Naive B cell (primary cell): ENCODE results near the gene NUP153. TPM values are rescaled to one million over a fixed set of nuclear protein-coding genes. Genes with fewer than 3 reads are reported as not detected.

ENCODE experiments used
- ATAC-seq, 2 donors: fragments of 150-1000 bp; cut with Tn5 transposase; 2 replicates each; pipeline ENCODE4 v1.10.0; 2021; ENCODE audit warnings: low read depth in 2 of 2, mild to moderate bottlenecking in 2 of 2, moderate library complexity in 2 of 2
- DNase-seq: peaks from one replicate; pipeline ENCODE4 v3.0.0; 2022
- H3K27ac Mint-ChIP-seq, 6 donors: one replicate each; pipeline ENCODE4 v1.8.0; 2020 to 2022; ENCODE audit warnings: mild to moderate bottlenecking in 6 of 6, mixed read lengths in 6 of 6, moderate library complexity in 5 of 6, inconsistent platforms in 2 of 6
- H3K27me3 Mint-ChIP-seq, 3 donors: one replicate each; pipeline ENCODE4 v1.8.0; 2021 to 2022; ENCODE audit warnings: mixed read lengths in 3 of 3, mild to moderate bottlenecking in 1 of 3
- H3K36me3 Mint-ChIP-seq, 2 donors: one replicate each; pipeline ENCODE4 v1.8.0; 2020 to 2022; ENCODE audit warnings: mixed read lengths in 2 of 2, inconsistent platforms in 1 of 2, mild to moderate bottlenecking in 1 of 2
- H3K4me1 Mint-ChIP-seq, 3 donors: one replicate each; pipeline ENCODE4 v1.8.0; 2020 to 2022; ENCODE audit warnings: mixed read lengths in 3 of 3, inconsistent platforms in 1 of 3, mild to moderate bottlenecking in 1 of 3, moderate library complexity in 1 of 3
- H3K4me3 Mint-ChIP-seq, 8 donors: one replicate each; pipeline ENCODE4 v1.8.0; 2020 to 2022; ENCODE audit warnings: mild to moderate bottlenecking in 8 of 8, mixed read lengths in 8 of 8, moderate library complexity in 8 of 8, inconsistent platforms in 2 of 8
- H3K9me3 Mint-ChIP-seq, 7 donors: one replicate each; pipeline ENCODE4 v1.8.0; 2020 to 2022; ENCODE audit warnings: mixed read lengths in 7 of 7, mild to moderate bottlenecking in 5 of 7, inconsistent platforms in 2 of 7, moderate library complexity in 1 of 7
- polyA plus RNA-seq, 6 donors: library from polyadenylated mRNA; unstranded; fragments of 300-500 nt; fragmentation: Illumina TruSeq; gene quantifications; one replicate each; pipeline ENCODE4 v1.2.3, GENCODE V29; 2021; ENCODE audit warnings: low read depth in 6 of 6

Gene NUP153
- polyA plus RNA-seq, 6 donors from 2014 or later, result 2.9 to 7.6 (median 5.4) TPM

DNA sequence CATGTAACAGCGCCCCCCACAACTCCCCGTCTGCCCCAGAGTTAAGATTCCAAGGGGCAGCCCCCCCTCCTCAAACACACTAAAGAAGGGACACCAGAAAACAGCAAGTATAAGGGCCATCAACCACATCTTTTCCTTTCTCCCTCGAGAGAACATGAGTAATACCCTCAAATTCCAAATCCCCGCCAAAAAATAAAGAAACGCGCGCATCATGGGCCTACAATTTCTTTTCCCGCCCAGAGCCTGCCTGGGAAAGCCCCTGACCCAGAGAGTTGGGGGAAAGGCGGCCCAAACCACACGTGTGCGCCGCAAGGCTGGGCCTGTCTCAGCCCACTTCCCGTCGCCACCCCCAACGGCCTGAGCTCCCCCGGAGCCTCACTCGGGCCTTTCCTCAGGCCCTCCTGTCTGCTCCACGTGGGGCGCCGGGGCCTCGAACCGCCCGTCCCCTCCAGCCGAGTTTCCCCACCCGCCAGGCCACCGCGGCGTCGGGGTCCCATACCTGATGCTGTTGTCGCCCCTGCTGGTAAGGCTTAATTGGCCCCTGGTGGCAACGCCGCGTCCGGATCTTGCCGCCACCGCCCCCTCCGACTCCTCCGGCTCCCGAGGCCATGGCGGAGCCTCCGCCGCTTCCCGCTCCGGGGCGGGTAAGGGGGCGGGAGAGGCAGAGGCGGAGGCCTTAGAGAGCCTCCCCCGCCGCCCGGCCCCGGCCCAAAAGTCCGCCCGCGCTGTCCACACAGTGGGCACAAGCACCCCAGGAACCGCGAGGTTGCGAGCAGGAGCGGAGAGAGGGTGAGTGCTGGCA is 746 bp downstream of the NUP153 start:
- Mint-ChIP-seq H3K36me3 (peaks cover 0 to 6% of the 10 kb centered on the region in 2 donors), H3K4me3 (peak overlapping the region; percentile 87 to 99 (median 95)), H3K4me1 (peaks cover 24 to 48% (median 31%) of the 10 kb centered on the region in 3 donors), H3K27me3 (no peaks in the 10 kb centered on the region), H3K27ac (peak overlapping the region; percentile 97 to 100 (median 98)), H3K9me3 (no peaks in the 10 kb centered on the region)
- DNase-seq, result peak; percentile 89
- peak; percentile 77 to 79 for ATAC-seq

DNA sequence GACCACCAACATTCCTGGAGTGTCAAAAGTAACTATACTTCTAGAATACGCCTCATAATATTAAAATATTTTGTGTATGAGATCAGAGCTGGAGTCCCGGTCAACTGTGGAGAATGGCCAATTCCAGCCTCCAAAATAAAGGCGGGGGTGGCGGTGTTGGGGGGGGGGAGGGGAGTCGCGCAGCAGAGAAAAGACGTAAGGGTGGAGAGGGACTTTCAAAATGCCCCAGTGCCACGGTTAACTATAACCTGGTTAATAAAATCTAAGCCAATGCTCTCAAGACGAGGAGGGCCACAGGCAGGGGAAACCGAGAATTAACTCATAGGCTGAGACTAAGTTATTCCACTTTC is 1.3 kb downstream of the NUP153 start:
- Mint-ChIP-seq H3K4me1 (peaks cover 25 to 54% (median 37%) of the 10 kb centered on the region in 3 donors), H3K27ac (peak overlapping the region; percentile 97 to 100 (median 98)), H3K36me3 (peaks cover 0 to 6% of the 10 kb centered on the region in 2 donors), H3K4me3 (peak overlapping the region; percentile 87 to 99 (median 95)), H3K27me3 (no peaks in the 10 kb centered on the region), H3K9me3 (no peaks in the 10 kb centered on the region)
- DNase-seq (no peak), ATAC-seq (peak in 1 of 2 donors; percentile 0)

DNA sequence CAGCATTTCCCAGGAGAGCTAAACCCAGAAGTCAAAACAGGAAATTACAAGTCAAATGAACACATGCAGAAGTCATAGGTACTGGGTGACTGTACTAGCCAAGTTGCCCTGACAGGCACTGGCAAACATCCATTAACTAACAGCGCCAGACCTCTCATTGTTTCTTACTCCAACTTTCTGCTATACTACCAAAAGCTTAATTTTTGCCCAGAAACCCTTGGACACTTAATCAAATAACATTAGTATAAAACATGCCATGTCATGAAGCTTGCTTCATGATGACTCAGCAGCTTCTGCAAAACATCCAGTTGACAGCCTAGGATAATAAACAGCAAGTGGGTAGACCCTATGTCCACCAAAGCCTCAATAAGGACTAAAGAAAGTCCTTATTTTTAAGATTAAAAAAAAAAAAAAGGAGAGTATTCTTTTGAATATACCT is 3.5 kb downstream of the NUP153 start:
- Mint-ChIP-seq H3K27me3 (no peaks in the 10 kb centered on the region), H3K36me3 (no peaks in the 10 kb centered on the region), H3K27ac (peak overlapping the region; percentile 56 to 97 (median 87)), H3K9me3 (no peaks in the 10 kb centered on the region), H3K4me1 (peaks cover 30 to 72% (median 42%) of the 10 kb centered on the region in 3 donors), H3K4me3 (peak overlapping the region; percentile 35 to 91 (median 78))
- DNase-seq (peak; percentile 48), ATAC-seq (no peak)

DNA sequence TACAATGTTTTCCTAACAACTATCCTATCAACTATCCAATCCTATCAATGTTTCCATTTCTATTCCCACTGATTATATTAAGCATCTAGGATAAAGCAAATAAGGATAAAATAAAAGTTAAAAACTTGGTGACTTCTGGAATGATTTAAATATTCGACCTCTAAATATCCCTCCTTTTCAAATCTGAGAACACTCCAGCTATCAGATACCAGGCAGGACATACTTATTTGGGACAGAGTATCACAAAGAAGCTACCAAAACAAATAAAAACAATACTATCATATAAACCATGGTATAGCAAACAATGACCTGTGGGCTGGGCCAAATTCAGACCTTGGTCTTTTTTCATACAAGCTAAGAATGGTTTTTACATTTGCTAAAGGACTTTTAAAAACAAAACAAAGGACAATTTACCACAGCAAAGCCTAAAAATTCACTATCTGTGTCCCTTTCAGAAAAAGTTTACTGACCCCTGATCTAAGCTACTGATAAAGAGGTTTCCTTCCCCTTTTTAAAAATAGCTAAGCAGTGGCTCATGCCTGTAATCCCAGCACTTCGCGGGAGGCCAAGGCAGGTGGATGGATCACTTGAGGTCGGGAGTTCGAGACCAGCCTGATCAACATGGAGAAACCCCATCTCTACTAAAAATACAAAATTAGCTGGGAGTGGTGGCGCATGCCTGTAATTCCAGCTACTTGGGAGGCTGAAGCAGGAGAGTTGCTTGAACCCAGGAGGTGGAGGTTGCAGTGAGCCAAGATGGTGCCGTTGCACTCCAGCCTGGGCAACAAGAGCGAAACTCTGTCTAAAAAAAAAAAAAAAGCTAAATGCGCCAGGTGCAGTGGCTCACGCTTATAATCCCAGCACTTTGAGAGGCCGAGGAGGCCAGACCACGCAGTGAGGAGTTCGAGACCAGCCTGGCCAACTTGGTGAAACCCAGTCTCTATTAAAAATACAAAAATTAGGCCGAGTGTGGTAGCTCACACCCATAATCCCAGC is 6.0 kb downstream of the NUP153 start:
- Mint-ChIP-seq H3K4me1 (peaks cover 31 to 81% (median 50%) of the 10 kb centered on the region in 3 donors), H3K9me3 (no peaks in the 10 kb centered on the region), H3K4me3 (peak overlapping the region; percentile 55 to 91 (median 78)), H3K36me3 (peaks cover 0 to 4% of the 10 kb centered on the region in 2 donors), H3K27ac (peak overlapping the region in 5 of 6 donors; percentile 36 to 95 (median 78)), H3K27me3 (no peaks in the 10 kb centered on the region)
- DNase-seq (no peak), ATAC-seq (no peak)

DNA sequence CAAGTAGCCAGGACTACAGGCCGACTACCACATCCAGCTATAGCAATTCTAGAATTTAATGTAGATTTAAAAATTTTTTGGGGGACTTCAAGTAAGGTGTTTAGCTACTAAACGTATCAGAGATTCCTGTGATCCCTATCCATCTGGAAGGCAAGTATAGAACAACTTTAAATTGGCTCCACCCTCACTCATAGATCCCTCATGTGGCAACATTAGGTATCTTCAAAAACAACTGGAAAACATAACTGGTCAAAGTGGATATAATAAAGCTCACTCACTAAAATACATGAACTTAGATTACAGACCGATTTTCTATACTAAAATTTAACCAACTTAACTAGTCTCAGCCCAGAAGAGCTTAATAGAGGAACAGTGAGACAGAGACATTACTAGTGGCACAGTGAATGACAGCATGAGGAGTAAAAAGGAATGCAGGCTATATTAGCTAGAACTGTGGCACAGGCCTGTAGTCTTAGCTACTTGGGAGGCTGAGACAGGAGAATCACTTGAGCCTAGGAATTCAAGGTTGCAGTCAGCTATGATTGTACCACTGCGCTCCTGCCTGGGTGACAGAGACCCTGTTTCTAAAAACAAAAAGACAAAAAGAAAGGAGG is 14.7 kb downstream of the NUP153 start:
- peaks cover 5 to 6% of the 10 kb centered on the region in 2 donors for H3K36me3 Mint-ChIP-seq
- no peaks in the 10 kb centered on the region for H3K9me3 Mint-ChIP-seq
- H3K4me1 Mint-ChIP-seq, result peaks cover 47 to 69% (median 68%) of the 10 kb centered on the region in 3 donors
- H3K4me3 Mint-ChIP-seq, result peak overlapping the region in 2 of 8 donors; percentile 37 to 45
- peak in 1 of 2 donors; percentile 32 for ATAC-seq
- no peak for DNase-seq
- no peaks in the 10 kb centered on the region for H3K27me3 Mint-ChIP-seq
- peak overlapping the region in 5 of 6 donors; percentile 29 to 97 (median 63) for H3K27ac Mint-ChIP-seq

DNA sequence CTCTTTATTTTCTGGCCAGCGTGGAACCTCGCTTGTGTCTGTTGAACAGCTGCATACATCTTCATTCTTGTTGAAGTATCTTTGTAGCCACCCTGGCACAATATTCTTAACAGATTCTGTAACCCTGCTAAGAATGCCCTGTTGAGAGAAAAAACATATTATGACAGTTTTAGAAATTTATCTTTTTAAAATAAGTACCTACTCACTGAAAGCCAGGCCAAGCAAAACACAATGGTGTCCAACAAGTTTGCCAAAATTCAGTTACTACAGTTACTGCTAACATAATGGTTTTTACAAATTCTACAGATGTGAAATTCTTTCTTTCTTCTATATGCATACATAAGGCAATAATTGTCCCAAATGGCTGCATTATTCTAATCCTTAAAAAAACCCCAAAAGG is 18.2 kb downstream of the NUP153 start:
- H3K27ac Mint-ChIP-seq, result peak overlapping the region in 2 of 6 donors; percentile 52 to 53
- ATAC-seq (no peak), DNase-seq (no peak)
- H3K4me3 Mint-ChIP-seq, result no peak overlapping the region
- no peaks in the 10 kb centered on the region for H3K9me3 Mint-ChIP-seq
- peaks cover 9 to 19% of the 10 kb centered on the region in 2 donors for H3K36me3 Mint-ChIP-seq
- peaks cover 43 to 65% (median 56%) of the 10 kb centered on the region in 3 donors for H3K4me1 Mint-ChIP-seq
- H3K27me3 Mint-ChIP-seq, result no peaks in the 10 kb centered on the region

DNA sequence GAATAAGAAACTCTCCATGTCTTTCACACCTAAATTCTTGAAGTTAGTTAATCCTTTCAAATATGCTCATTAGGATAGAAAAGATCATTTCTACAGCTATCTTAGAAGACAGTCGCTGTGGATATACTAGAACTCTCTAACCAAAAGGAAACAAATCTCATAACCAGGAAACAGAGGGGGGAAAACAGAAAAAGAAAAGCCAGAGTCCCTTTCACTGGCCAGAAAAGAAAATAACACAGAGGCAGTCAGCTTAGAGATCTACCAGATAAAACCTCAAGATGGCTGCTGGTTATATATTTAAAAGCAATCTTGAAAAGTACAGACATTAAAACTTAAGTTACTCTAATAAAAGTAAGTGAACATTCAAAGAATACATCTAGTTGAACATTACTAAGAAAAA is 19.6 kb downstream of the NUP153 start:
- no peaks in the 10 kb centered on the region for H3K27me3 Mint-ChIP-seq
- DNase-seq (no peak), ATAC-seq (no peak)
- H3K4me3 Mint-ChIP-seq, result no peak overlapping the region
- H3K9me3 Mint-ChIP-seq, result no peaks in the 10 kb centered on the region
- H3K27ac Mint-ChIP-seq, result peak overlapping the region in 2 of 6 donors; percentile 6 to 48
- H3K36me3 Mint-ChIP-seq, result peaks cover 17 to 27% of the 10 kb centered on the region in 2 donors
- peaks cover 38 to 58% (median 51%) of the 10 kb centered on the region in 3 donors for H3K4me1 Mint-ChIP-seq

DNA sequence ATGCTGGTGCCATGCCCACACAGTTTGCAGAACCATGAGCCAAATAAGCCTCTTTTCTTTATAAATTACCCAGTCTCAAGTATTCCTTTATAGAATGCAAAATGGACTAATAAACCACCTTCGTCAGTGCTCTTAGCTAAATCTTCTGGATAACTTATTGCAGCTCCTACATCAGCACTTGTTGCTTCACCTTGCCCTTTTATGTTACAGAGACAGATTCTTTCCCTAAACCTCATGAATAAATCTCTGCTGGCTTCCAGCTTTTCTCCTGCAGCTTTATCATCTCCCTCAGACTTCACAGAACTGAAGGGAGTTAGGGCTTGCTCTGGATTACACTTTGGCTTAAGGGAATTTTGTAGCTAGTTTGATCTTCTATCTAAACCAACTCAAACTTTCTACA is 22.6 kb downstream of the NUP153 start:
- DNase-seq (no peak), ATAC-seq (no peak)
- Mint-ChIP-seq H3K27ac (peak overlapping the region in 2 of 6 donors; percentile 78 to 90), H3K4me3 (no peak overlapping the region), H3K36me3 (peaks cover 24 to 32% of the 10 kb centered on the region in 2 donors), H3K27me3 (no peaks in the 10 kb centered on the region), H3K9me3 (no peaks in the 10 kb centered on the region), H3K4me1 (peaks cover 30 to 58% (median 47%) of the 10 kb centered on the region in 3 donors)

DNA sequence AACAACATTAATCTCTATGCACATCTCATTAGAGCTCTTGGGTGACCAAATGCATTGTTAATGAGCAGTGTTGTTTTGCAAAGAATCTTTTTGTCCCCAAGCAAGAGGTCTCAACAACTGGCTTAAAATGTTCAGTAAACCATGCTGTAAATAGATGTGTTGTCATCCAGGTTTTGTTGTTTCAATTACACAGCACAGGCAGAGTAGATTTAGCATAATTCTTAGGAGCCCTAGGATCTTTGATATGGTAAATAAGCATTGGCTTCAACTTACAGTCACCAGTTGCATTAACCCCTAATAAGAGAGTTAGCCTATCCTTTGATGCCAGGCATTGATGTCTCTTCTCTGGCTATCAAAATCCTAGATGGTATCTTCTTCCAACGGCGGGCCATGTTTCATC is 23.3 kb downstream of the NUP153 start:
- Mint-ChIP-seq H3K4me3 (no peak overlapping the region), H3K36me3 (peaks cover 24 to 32% of the 10 kb centered on the region in 2 donors), H3K9me3 (no peaks in the 10 kb centered on the region), H3K27ac (peak overlapping the region in 1 of 6 donors; percentile 47), H3K4me1 (peaks cover 32 to 60% (median 46%) of the 10 kb centered on the region in 3 donors), H3K27me3 (no peaks in the 10 kb centered on the region)
- DNase-seq (no peak), ATAC-seq (no peak)

DNA sequence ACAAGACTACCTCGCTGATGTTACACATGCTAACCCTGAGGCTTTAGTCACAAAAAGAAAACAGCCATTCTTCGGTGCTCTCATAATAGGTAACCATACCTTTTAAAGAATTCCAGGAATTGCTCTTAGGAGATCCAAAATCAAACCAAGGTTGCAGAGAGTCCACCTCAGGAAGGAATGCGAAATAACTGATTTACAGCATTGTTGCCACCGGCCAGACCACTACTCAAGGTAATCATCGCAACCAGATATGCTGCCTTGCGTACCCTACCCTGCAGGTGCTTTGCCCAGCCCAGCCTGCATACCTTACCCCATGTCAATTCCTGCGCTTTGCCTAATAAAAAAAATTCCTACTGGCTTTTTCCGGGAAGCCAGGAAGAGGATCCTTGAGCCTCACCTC is 27.0 kb downstream of the NUP153 start:
- H3K27ac Mint-ChIP-seq, result peak overlapping the region in 2 of 6 donors; percentile 18 to 57
- H3K4me1 Mint-ChIP-seq, result peaks cover 34 to 61% (median 53%) of the 10 kb centered on the region in 3 donors
- ATAC-seq, result no peak
- H3K36me3 Mint-ChIP-seq, result peaks cover 15 to 29% of the 10 kb centered on the region in 2 donors
- H3K4me3 Mint-ChIP-seq, result no peak overlapping the region
- no peaks in the 10 kb centered on the region for H3K27me3 Mint-ChIP-seq
- no peak for DNase-seq
- H3K9me3 Mint-ChIP-seq, result no peaks in the 10 kb centered on the region

DNA sequence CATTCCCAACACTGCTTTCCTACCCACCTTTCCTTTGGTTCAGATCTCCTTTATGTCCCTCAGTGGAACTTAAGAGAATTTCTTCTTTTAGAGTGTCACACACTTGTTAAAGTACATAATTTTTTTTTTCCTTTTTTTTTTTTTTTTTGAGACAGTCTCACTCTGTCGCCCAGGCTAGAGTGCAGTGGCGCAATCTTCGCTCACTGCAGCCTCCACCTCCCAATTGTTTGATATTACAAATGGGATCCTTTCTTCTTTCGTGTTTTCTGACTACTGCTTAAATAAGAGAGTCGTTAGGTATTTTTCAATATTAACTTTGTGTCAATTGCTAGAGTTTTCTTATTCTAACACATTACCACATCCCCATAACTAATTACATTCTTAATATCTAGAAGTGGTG is 29.1 kb downstream of the NUP153 start:
- Mint-ChIP-seq H3K4me1 (peaks cover 22 to 43% (median 38%) of the 10 kb centered on the region in 3 donors), H3K36me3 (peaks cover 8 to 11% of the 10 kb centered on the region in 2 donors), H3K9me3 (no peaks in the 10 kb centered on the region), H3K27ac (peak overlapping the region in 4 of 6 donors; percentile 30 to 81 (median 60)), H3K27me3 (no peaks in the 10 kb centered on the region), H3K4me3 (peak overlapping the region in 1 of 8 donors; percentile 37)
- DNase-seq (no peak), ATAC-seq (no peak)

DNA sequence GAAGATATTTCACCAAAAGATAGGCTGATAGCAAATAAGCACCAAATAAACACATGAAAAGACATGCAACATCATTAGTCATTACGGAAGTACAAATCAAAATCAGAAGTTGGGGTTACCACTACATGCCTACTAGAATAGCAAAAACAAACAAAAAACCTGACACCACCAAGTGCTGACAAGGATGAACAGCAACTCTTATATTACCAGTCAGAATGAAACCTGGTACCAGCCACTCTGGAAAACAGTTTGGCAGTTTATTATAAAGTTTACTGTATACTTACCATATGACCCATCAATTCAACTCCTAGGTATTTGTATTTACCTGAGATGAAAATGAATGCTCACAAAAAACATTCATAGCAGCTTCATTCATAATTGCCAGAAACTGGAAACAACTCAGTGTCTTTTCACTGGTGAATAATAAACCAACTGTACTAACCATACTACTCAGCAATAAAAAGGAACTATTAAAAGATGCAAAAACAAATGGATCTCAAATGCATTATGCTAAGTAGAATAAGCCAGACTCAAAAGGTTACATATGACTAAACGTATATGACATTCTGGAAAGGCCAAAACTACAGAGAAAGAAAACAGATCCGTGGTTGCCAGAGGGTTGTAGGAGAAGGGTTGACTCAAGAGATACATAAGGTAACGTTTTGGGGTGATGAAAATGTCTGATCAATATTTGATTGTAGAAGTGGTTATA is 33.0 kb downstream of the NUP153 start:
- ATAC-seq, result no peak
- H3K36me3 Mint-ChIP-seq, result peaks cover 0 to 21% of the 10 kb centered on the region in 2 donors
- no peak overlapping the region for H3K4me3 Mint-ChIP-seq
- peaks cover 15 to 21% (median 19%) of the 10 kb centered on the region in 3 donors for H3K4me1 Mint-ChIP-seq
- H3K9me3 Mint-ChIP-seq, result no peaks in the 10 kb centered on the region
- no peaks in the 10 kb centered on the region for H3K27me3 Mint-ChIP-seq
- peak overlapping the region in 1 of 6 donors; percentile 74 for H3K27ac Mint-ChIP-seq
- no peak for DNase-seq
